DND-41 (cell line): Measurements from ENCODE around the gene PROZ.

Experiments used
- ATAC-seq: fragments of 200-7000 bp; cut with Tn5 transposase; 3 replicates; pipeline ENCODE4 v1.9.1; 2021; ENCODE audit warnings: low read depth; ENCODE audit not compliant: insufficient read depth
- DNase-seq: peaks from one replicate; pipeline ENCODE4 v3.0.0-alpha.2; 2020
- H2AFZ ChIP-seq: 2 replicates; pipeline ENCODE4 v1.6.0; 2012; ENCODE audit warnings: low read depth, low read length
- H3K27ac ChIP-seq: 2 replicates; pipeline ENCODE4 v1.5.1; 2012; ENCODE audit warnings: low read length, inconsistent platforms
- H3K27me3 ChIP-seq: fragments of 200-600 bp; sonication (generic); 2 replicates; pipeline ENCODE4 v1.6.0; 2012; ENCODE audit warnings: low read length, mild to moderate bottlenecking, inconsistent platforms; ENCODE audit not compliant: insufficient read depth, poor library complexity
- H3K36me3 ChIP-seq: 2 replicates; pipeline ENCODE4 v1.5.1; 2012; ENCODE audit warnings: low read length, inconsistent platforms; ENCODE audit not compliant: insufficient read depth
- H3K4me1 ChIP-seq: 2 replicates; pipeline ENCODE4 v1.5.1; 2012; ENCODE audit warnings: mild to moderate bottlenecking, low read length; ENCODE audit not compliant: insufficient read depth
- H3K4me2 ChIP-seq: 2 replicates; pipeline ENCODE4 v1.6.0; 2012; ENCODE audit warnings: mild to moderate bottlenecking, moderate library complexity, low read length, inconsistent platforms; ENCODE audit not compliant: insufficient read depth
- H3K4me3 ChIP-seq, 2 experiments: fragments of 200-600 bp in 1 of 2; shearing (Covaris generic) in 1 of 2; 2 replicates each; pipeline ENCODE4 v1.5.1; 2012 to 2016; ENCODE audit warnings: inconsistent platforms in 2 of 2, low read length in 2 of 2, mild to moderate bottlenecking in 2 of 2, low read depth in 1 of 2, moderate library complexity in 1 of 2
- H3K79me2 ChIP-seq: 2 replicates; pipeline ENCODE4 v1.6.0; 2012; ENCODE audit warnings: low read length, inconsistent platforms; ENCODE audit not compliant: insufficient read depth
- H3K9ac ChIP-seq: 2 replicates; pipeline ENCODE4 v1.6.0; 2012; ENCODE audit warnings: low read depth, mild to moderate bottlenecking, inconsistent platforms, low read length, moderate library complexity
- H3K9me3 ChIP-seq: 2 replicates; pipeline ENCODE4 v1.5.1; 2012; ENCODE audit warnings: low read length, moderate library complexity, mild to moderate bottlenecking, inconsistent platforms; ENCODE audit not compliant: insufficient read depth, severe bottlenecking
- H4K20me1 ChIP-seq: 2 replicates; pipeline ENCODE4 v1.6.0; 2012; ENCODE audit warnings: low read length; ENCODE audit not compliant: insufficient read depth
- EZH2 ChIP-seq: IDR thresholded peaks from 3 replicates; pipeline ENCODE4 v1.6.1; 2012; ENCODE audit warnings: borderline replicate concordance, low read depth, mild to moderate bottlenecking, moderate library complexity, low read length, inconsistent platforms; ENCODE audit not compliant: severe bottlenecking
- TF ChIP-seq, protein P1 (sequence below): IDR thresholded peaks from 2 replicates; pipeline ENCODE4 v1.5.1; 2012; ENCODE audit warnings: borderline replicate concordance, low read length, moderate library complexity, mild to moderate bottlenecking; ENCODE audit not compliant: poor library complexity, severe bottlenecking; ENCODE audit errors: extremely low read depth

The PROZ gene

GRCh38 chr13:113178070-113178895, 19.8 kb downstream of the PROZ start:
- ATAC-seq (no peak), DNase-seq (no peak)
- TF ChIP-seq, protein P1, sequence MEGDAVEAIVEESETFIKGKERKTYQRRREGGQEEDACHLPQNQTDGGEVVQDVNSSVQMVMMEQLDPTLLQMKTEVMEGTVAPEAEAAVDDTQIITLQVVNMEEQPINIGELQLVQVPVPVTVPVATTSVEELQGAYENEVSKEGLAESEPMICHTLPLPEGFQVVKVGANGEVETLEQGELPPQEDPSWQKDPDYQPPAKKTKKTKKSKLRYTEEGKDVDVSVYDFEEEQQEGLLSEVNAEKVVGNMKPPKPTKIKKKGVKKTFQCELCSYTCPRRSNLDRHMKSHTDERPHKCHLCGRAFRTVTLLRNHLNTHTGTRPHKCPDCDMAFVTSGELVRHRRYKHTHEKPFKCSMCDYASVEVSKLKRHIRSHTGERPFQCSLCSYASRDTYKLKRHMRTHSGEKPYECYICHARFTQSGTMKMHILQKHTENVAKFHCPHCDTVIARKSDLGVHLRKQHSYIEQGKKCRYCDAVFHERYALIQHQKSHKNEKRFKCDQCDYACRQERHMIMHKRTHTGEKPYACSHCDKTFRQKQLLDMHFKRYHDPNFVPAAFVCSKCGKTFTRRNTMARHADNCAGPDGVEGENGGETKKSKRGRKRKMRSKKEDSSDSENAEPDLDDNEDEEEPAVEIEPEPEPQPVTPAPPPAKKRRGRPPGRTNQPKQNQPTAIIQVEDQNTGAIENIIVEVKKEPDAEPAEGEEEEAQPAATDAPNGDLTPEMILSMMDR, result no peak
- TF ChIP-seq EZH2, result no peak
- H3K4me2 ChIP-seq, result no peak overlapping the region
- 0 out of 2 replicates have a peak, but pooled peaks cover 9% of the 10 kb centered on the region for H4K20me1 ChIP-seq
- H3K9me3 ChIP-seq, result no peaks in the 10 kb centered on the region
- no peaks in the 10 kb centered on the region for H3K4me1 ChIP-seq
- no peak overlapping the region for H2AFZ ChIP-seq
- no peak overlapping the region for H3K27ac ChIP-seq
- H3K27me3 ChIP-seq, result no peaks in the 10 kb centered on the region
- no peak overlapping the region for H3K4me3 ChIP-seq
- H3K36me3 ChIP-seq, result peaks cover 79% of the 10 kb centered on the region
- no peaks in the 10 kb centered on the region for H3K79me2 ChIP-seq
- no peak overlapping the region for H3K9ac ChIP-seq

GRCh38 chr13:113178896-113179167, 20.4 kb downstream of the PROZ start:
- H3K9ac ChIP-seq, result no peak overlapping the region
- H3K9me3 ChIP-seq, result no peaks in the 10 kb centered on the region
- H2AFZ ChIP-seq, result no peak overlapping the region
- H3K27me3 ChIP-seq, result no peaks in the 10 kb centered on the region
- H3K4me2 ChIP-seq, result no peak overlapping the region
- H3K4me1 ChIP-seq, result no peaks in the 10 kb centered on the region
- no peak overlapping the region for H3K27ac ChIP-seq
- no peak overlapping the region for H3K4me3 ChIP-seq
- no peak for DNase-seq
- ATAC-seq, result peak; percentile 36; the same call in 1 of the 3 replicates
- TF ChIP-seq, protein P1, result no peak
- no peak for TF ChIP-seq EZH2
- no peaks in the 10 kb centered on the region for H3K79me2 ChIP-seq
- peaks cover 84% of the 10 kb centered on the region for H3K36me3 ChIP-seq
- H4K20me1 ChIP-seq, result 0 out of 2 replicates have a peak, but pooled peaks cover 9% of the 10 kb centered on the region

DNA sequence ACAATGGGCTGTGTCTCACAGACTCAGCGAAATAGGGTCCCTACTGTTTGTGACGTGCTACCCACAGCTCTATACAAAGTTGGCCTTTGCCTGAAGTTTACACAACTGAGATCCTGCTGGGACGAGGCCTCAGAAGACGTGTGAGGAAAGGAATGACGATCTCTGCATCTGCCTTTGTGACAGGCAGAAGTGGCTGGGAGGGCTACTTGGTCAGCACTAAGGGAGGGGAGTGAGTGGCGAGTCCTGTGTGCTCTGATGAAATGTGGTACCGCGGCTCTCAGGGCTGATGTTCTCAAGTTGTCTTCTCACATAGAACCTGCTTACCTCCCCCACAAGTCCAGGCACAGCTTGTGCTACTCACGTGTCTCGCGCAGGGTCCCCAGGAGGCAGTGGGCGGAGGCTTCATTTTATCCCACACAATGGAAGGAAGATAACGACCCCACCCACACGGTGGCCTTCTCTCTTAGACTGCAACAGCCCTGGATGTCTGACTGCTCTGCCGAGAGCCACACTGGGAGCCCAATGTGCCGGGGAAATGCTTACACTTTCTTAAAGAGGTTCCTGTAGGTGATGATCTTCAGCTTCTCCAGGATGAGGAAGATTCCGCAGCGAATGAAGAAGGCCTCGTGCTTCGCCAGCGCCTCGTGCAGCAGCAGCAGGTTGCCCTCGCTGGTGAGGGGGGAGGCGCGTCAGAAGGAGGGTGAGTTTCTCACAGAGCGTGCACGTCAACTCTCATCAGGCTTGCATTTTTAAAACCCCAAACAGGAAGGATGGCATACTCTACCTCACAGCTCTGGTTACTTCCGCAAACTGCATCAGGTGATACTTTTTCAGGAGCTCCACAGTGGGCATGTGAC, 21.2 kb downstream of the PROZ start:
- no peak for DNase-seq
- Histone ChIP-seq H3K9me3 (no peaks in the 10 kb centered on the region), H3K36me3 (peaks cover 89% of the 10 kb centered on the region), H3K27me3 (no peaks in the 10 kb centered on the region), H3K4me3 (no peak overlapping the region), H2AFZ (no peak overlapping the region), H3K9ac (no peak overlapping the region), H3K4me1 (no peaks in the 10 kb centered on the region), H3K27ac (no peak overlapping the region), H3K4me2 (no peak overlapping the region), H4K20me1 (0 out of 2 replicates have a peak, but pooled peaks cover 10% of the 10 kb centered on the region), H3K79me2 (no peaks in the 10 kb centered on the region)
- TF ChIP-seq EZH2, result no peak
- peak; percentile 58; the same call in 2 of the 3 replicates for ATAC-seq

- Histone ChIP-seq H3K79me2 (peaks cover 5% of the 10 kb centered on the region), H3K27ac (no peak overlapping the region), H3K9me3 (no peaks in the 10 kb centered on the region), H3K36me3 (peaks cover 87% of the 10 kb centered on the region), H3K4me2 (no peak overlapping the region), H3K27me3 (no peaks in the 10 kb centered on the region), H4K20me1 (peaks cover 17% of the 10 kb centered on the region; the same call in 1 of the 2 replicates), H3K4me3 (no peak overlapping the region), H3K4me1 (no peaks in the 10 kb centered on the region), H3K9ac (no peak overlapping the region), H2AFZ (no peak overlapping the region)
- no peak for DNase-seq
- no peak for ATAC-seq
- no peak for TF ChIP-seq EZH2
- TF ChIP-seq, protein P1, result no peak
Observed at GRCh38 chr13:113182046-113182445, 23.6 kb downstream of the PROZ start.
